K562 (cell line): ENCODE measurements around the gene PDZD8. TPM values are rescaled to one million over a fixed set of nuclear protein-coding genes. Genes with fewer than 3 reads are reported as not detected.

ENCODE experiments used
- ATAC-seq: fragments of 200-7000 bp; cut with Tn5 transposase; 3 replicates; pipeline ENCODE4 v1.9.1; 2020; ENCODE audit warnings: moderate library complexity
- BruUV-seq: library from RNA; stranded (reverse); fragments of 400-500 nt; replicated peaks from 2 replicates; lab custom pipeline; 2021; lab: Mats Ljungman, UMichigan
- CTCF ChIA-PET: fragments of 300-600 bp; formaldehyde crosslinking; extraction: SDS; loops from one replicate; lab custom pipeline; 2021; ENCODE audit warnings: low intra/inter-chr PET ratio; lab: Yijun Ruan, JAX
- POLR2A ChIA-PET: fragments of 300-600, 350-650 bp; sonication (Branson Sonifier 250); formaldehyde crosslinking; extraction: SDS; loops from one replicate; lab custom pipeline; 2021; ENCODE audit warnings: antibody characterized with exemption, inconsistent platforms; lab: Yijun Ruan, JAX
- DNase-seq, 4 experiments: peaks; one replicate each; pipeline versions ENCODE4 v3.0.0 to v3.0.0-alpha.2; 2011 to 2018; ENCODE audit warnings: low spot score in 3 of 4, mixed read lengths in 3 of 4; ENCODE audit errors: extremely low read depth in 1 of 4
- FAIRE-seq: peaks from 2 replicates; lab custom pipeline; 2011; peaks lifted over from hg19 to GRCh38; lab: Jason Lieb, UNC
- H2AFZ ChIP-seq: 2 replicates; pipeline ENCODE4 v1.6.0; 2011; ENCODE audit warnings: low read depth, low read length, control low read depth, inconsistent platforms
- H3K27ac ChIP-seq: fragments of 200-600 bp; 3 replicates; pipeline ENCODE4 v1.8.0; 2011; ENCODE audit warnings: low read depth, mild to moderate bottlenecking, control low read depth, inconsistent platforms, low read length, moderate library complexity, mixed read lengths; ENCODE audit errors: extremely low read depth
- H3K27me3 ChIP-seq, 2 experiments: fragments of 300-600 bp in 1 of 2; 2 replicates in 1 of 2; 3 replicates in 1 of 2; pipeline versions ENCODE4 v1.6.0 to v1.8.0; 2011; ENCODE audit warnings: inconsistent platforms in 2 of 2, low read length in 2 of 2, mild to moderate bottlenecking in 1 of 2, mixed read lengths in 1 of 2, moderate library complexity in 1 of 2; ENCODE audit not compliant: control insufficient read depth in 2 of 2, insufficient read depth in 2 of 2
- H3K36me3 ChIP-seq: fragments of 300-600 bp; 3 replicates; pipeline ENCODE4 v1.8.0; 2011; ENCODE audit warnings: mild to moderate bottlenecking, low read length, inconsistent platforms; ENCODE audit not compliant: control insufficient read depth, insufficient read depth
- H3K4me1 ChIP-seq, 2 experiments: fragments of 200-600 bp in 1 of 2; replicated peaks in 1 of 2; 2 replicates in 1 of 2; 3 replicates in 1 of 2; pipeline versions ENCODE4 v1.5.1 to v1.8.0; 2011; ENCODE audit warnings: inconsistent platforms in 2 of 2, low read length in 2 of 2, mild to moderate bottlenecking in 1 of 2, mixed read lengths in 1 of 2, moderate library complexity in 1 of 2; ENCODE audit not compliant: control insufficient read depth in 2 of 2, insufficient read depth in 2 of 2
- H3K4me2 ChIP-seq: 2 replicates; pipeline ENCODE4 v1.6.1; 2011; ENCODE audit warnings: low read length, control low read depth, inconsistent platforms, mixed read lengths; ENCODE audit not compliant: insufficient read depth
- H3K4me3 ChIP-seq: fragments of 200-600 bp; sonication (generic), shearing (Covaris generic); 2 replicates; pipeline ENCODE4 v1.5.1; 2016; ENCODE audit warnings: control low read depth, inconsistent platforms
- H3K79me2 ChIP-seq: fragments of 200-600 bp; 3 replicates; pipeline ENCODE4 v1.8.0; 2011; ENCODE audit warnings: low read length, inconsistent platforms; ENCODE audit not compliant: control insufficient read depth, insufficient read depth
- H3K9ac ChIP-seq, 2 experiments: 2 replicates each; pipeline versions ENCODE4 v1.6.0 to v1.6.1; 2011; ENCODE audit warnings: low read depth in 2 of 2, low read length in 2 of 2, control low read depth in 1 of 2, inconsistent platforms in 1 of 2, mild to moderate bottlenecking in 1 of 2, mixed read lengths in 1 of 2; ENCODE audit not compliant: insufficient read depth in 1 of 2
- H3K9me1 ChIP-seq: one replicate; pipeline ENCODE4 v1.6.0; 2011; ENCODE audit warnings: inconsistent platforms, mild to moderate bottlenecking, low read length, moderate library complexity; ENCODE audit not compliant: control insufficient read depth, insufficient read depth
- H3K9me3 ChIP-seq: replicated peaks from 2 replicates; pipeline ENCODE4 v1.5.1; 2011; ENCODE audit warnings: low read depth, low read length, inconsistent platforms; ENCODE audit not compliant: control insufficient read depth, insufficient read depth
- H4K20me1 ChIP-seq: replicated peaks from 2 replicates; pipeline ENCODE4 v1.6.1; 2011; ENCODE audit warnings: low read length, inconsistent platforms, mixed read lengths; ENCODE audit not compliant: control insufficient read depth, insufficient read depth
- CHD1 ChIP-seq: fragments of 200-600 bp; sonication (generic); IDR thresholded peaks from one replicate; pipeline ENCODE4 v1.6.1; 2012; ENCODE audit warnings: mild to moderate bottlenecking, moderate library complexity, low read length, inconsistent platforms
- CTCF ChIP-seq, 3 experiments: IDR thresholded peaks in 2 of 3; conservative IDR thresholded peaks in 1 of 3; 2 replicates each; pipeline ENCODE4 v1.5.1; 2011 to 2012; ENCODE audit warnings: low read length in 3 of 3, mild to moderate bottlenecking in 3 of 3, control low read depth in 2 of 3, improper control_type of control experiment in 1 of 3, inconsistent platforms in 1 of 3, low read depth in 1 of 3, mixed read lengths in 1 of 3, moderate library complexity in 1 of 3; ENCODE audit not compliant: insufficient read depth in 2 of 3
- HDGF ChIP-seq: fragments of 450-650 bp; IDR thresholded peaks from 2 replicates; pipeline ENCODE4 v1.6.1; 2016
- KLF16 ChIP-seq: IDR thresholded peaks from 2 replicates; pipeline ENCODE4 v1.6.1; 2016; ENCODE audit warnings: antibody characterized with exemption
- POLR2AphosphoS5 ChIP-seq: IDR thresholded peaks from 2 replicates; pipeline ENCODE4 v1.6.1; 2011; ENCODE audit warnings: mild to moderate bottlenecking, low read depth, low read length, moderate library complexity; ENCODE audit not compliant: control insufficient read depth, insufficient read depth
- RBM22 ChIP-seq: fragments of 200-400 bp; formaldehyde crosslinking; IDR thresholded peaks from 2 replicates; pipeline ENCODE4 v1.6.1; 2018; ENCODE audit warnings: low read length, low read depth; ENCODE audit not compliant: poor library complexity, severe bottlenecking
- SMC3 ChIP-seq: conservative IDR thresholded peaks from 2 replicates; pipeline ENCODE4 v1.6.1; 2011; ENCODE audit warnings: low read depth, low read length, improper control_type of control experiment; ENCODE audit not compliant: insufficient read depth
- WGBS: fragments of 100-300 bp; shearing (Covaris generic); methylation state at CpG from one replicate; pipeline ENCODE4 v1.1.6; 2016; ENCODE audit warnings: low coverage, mixed read lengths; ENCODE audit not compliant: insufficient coverage; ENCODE audit errors: missing lambda C conversion rate; 5-methylcytosine and 5-hydroxymethylcytosine counted together
- in situ Hi-C: fragments of 300-500 bp; cut with MboI; formaldehyde crosslinking; loops from 4 replicates; pipeline ENCODE4 v1.15.0; 2018; ENCODE audit warnings: inconsistent platforms, mixed read lengths
- intact Hi-C: fragments of 100-400 bp; cut with micrococcal nuclease; formaldehyde crosslinking; loops from 2 replicates; pipeline ENCODE4 v1.14.2; 2022
- polyA plus RNA-seq, 8 experiments: library from polyadenylated mRNA; depleted of rRNA in 4 of 8; stranded (reverse) in 5 of 8; unstranded in 3 of 8; fragments of >200 nt; fragmentation: Nextera tagmentation in 2 of 8; fragmentation: Illumina TruSeq in 1 of 8; extraction: Ambion mirVana in 2 of 8; extraction: Trizol in 1 of 8; gene quantifications; 2 replicates each; pipeline versions ENCODE4 v1.2.1 to v1.2.3, GENCODE V29; 2011 to 2014; ENCODE audit warnings: inconsistent platforms in 1 of 8, missing spikeins in 1 of 8
- total RNA-seq, 7 experiments: library from RNA; depleted of rRNA in 6 of 7; stranded (reverse); fragments of >200 nt in 6 of 7; fragmentation: Illumina TruSeq in 2 of 7; extraction: Trizol in 2 of 7; gene quantifications; 2 replicates each; pipeline versions ENCODE4 v1.2.1 to v1.2.3, GENCODE V29; 2011 to 2021; ENCODE audit warnings: low replicate concordance in 1 of 7
- TF ChIP-seq, protein P1 (sequence below), 2 experiments: fragments of 450-650 bp; formaldehyde crosslinking in 1 of 2; IDR thresholded peaks; 2 replicates each; pipeline versions ENCODE4 v1.4.0 to v1.6.1; 2014 to 2020; ENCODE audit warnings: mild to moderate bottlenecking in 2 of 2, borderline replicate concordance in 1 of 2, low read depth in 1 of 2
- TF ChIP-seq, protein P2 (sequence below): fragments of 450-650 bp; formaldehyde crosslinking; IDR thresholded peaks from 2 replicates; pipeline ENCODE4 v1.4.0; 2020; ENCODE audit warnings: mild to moderate bottlenecking, moderate library complexity

The PDZD8 gene
- total and polyA plus RNA-seq, 9 of the 15 experiments (the other 6 are each of a cell fraction or from before 2014, with no cell fraction given), result 5.5 to 53.4 (median 36.8) TPM

- Histone ChIP-seq H3K4me1 (no peaks in the 10 kb centered on the region), H3K27me3 (no peaks in the 10 kb centered on the region), H4K20me1 (peaks cover 6% of the 10 kb centered on the region; the same call in 1 of the 2 replicates), H3K4me2 (no peak overlapping the region), H3K9me3 (no peaks in the 10 kb centered on the region), H3K9me1 (no peaks in the 10 kb centered on the region), H3K36me3 (peaks cover 34% of the 10 kb centered on the region), H2AFZ (no peak overlapping the region), H3K27ac (no peak overlapping the region), H3K9ac (no peak overlapping the region), H3K79me2 (peaks cover 76% of the 10 kb centered on the region), H3K4me3 (no peak overlapping the region)
- ATAC-seq (peak; percentile 74; the same call in 2 of the 3 replicates), FAIRE-seq (peak; percentile 64), DNase-seq (peak; percentile 16 to 28 (median 24))
- ChIA-PET POLR2A (no interaction called here), CTCF (interaction anchor here (2.1 to 3.6 kb wide), 2 partner anchors 93 to 103 kb away, joined by 23 to 57 read pairs; no protein-coding TSS in a partner anchor)
- no TSS peak for BruUV-seq
- intact Hi-C loops, result loop anchor here (1.0 to 10.0 kb wide), 3 partner anchors 93 to 125 kb away; no protein-coding TSS in a partner anchor
- WGBS, result 0% methylated on average over 1 of the region's 1 CpG
- in situ Hi-C loops, result no loop called here
- TF ChIP-seq RBM22 (no peak), POLR2AphosphoS5 (no peak), CTCF (IDR thresholded peaks at IDR 0.05 in 2 of 3, conservative IDR thresholded peaks at IDR 0.05 in 1 of 3; ENCODE audit: insufficient read depth in 2 of 3, low read depth in 1 of 3, low read length in 3 of 3) (peak; percentile 39 to 69 (median 67); a peak in 4 of 6 replicates), HDGF (no peak), KLF16 (no peak), SMC3 (0 out of 2 replicates have a peak, but pooled peaks have one; percentile 20), CHD1 (no peak)
- TF ChIP-seq, protein P1, sequence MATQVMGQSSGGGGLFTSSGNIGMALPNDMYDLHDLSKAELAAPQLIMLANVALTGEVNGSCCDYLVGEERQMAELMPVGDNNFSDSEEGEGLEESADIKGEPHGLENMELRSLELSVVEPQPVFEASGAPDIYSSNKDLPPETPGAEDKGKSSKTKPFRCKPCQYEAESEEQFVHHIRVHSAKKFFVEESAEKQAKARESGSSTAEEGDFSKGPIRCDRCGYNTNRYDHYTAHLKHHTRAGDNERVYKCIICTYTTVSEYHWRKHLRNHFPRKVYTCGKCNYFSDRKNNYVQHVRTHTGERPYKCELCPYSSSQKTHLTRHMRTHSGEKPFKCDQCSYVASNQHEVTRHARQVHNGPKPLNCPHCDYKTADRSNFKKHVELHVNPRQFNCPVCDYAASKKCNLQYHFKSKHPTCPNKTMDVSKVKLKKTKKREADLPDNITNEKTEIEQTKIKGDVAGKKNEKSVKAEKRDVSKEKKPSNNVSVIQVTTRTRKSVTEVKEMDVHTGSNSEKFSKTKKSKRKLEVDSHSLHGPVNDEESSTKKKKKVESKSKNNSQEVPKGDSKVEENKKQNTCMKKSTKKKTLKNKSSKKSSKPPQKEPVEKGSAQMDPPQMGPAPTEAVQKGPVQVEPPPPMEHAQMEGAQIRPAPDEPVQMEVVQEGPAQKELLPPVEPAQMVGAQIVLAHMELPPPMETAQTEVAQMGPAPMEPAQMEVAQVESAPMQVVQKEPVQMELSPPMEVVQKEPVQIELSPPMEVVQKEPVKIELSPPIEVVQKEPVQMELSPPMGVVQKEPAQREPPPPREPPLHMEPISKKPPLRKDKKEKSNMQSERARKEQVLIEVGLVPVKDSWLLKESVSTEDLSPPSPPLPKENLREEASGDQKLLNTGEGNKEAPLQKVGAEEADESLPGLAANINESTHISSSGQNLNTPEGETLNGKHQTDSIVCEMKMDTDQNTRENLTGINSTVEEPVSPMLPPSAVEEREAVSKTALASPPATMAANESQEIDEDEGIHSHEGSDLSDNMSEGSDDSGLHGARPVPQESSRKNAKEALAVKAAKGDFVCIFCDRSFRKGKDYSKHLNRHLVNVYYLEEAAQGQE (IDR thresholded peaks at IDR 0.05; ENCODE audit: borderline replicate concordance), result peak; percentile 40; the same call in 1 of the 2 replicates
- TF ChIP-seq, protein P1 (CRISPR knock-in tag; IDR thresholded peaks at IDR 0.05; ENCODE audit: low read depth), result no peak
- TF ChIP-seq, protein P2, sequence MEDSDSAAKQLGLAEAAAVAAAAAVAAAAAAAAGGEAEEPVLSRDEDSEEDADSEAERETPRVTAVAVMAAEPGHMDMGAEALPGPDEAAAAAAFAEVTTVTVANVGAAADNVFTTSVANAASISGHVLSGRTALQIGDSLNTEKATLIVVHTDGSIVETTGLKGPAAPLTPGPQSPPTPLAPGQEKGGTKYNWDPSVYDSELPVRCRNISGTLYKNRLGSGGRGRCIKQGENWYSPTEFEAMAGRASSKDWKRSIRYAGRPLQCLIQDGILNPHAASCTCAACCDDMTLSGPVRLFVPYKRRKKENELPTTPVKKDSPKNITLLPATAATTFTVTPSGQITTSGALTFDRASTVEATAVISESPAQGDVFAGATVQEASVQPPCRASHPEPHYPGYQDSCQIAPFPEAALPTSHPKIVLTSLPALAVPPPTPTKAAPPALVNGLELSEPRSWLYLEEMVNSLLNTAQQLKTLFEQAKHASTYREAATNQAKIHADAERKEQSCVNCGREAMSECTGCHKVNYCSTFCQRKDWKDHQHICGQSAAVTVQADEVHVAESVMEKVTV (CRISPR knock-in tag), result peak; percentile 57
Measured at GRCh38 chr10:117320050-117320665, 55.1 kb downstream of the PDZD8 start.
